Aorta (tissue), 5 donors: ENCODE results near the gene LMBR1. TPM values are rescaled to one million over a fixed set of nuclear protein-coding genes. Genes with fewer than 3 reads are reported as not detected.
A peak's percentile ranks its signal among the peaks of the same experiment; 100 is the strongest.

Experiments used
- ATAC-seq: fragments of 200-7000 bp; cut with Tn5 transposase; one replicate; pipeline ENCODE4 v1.9.1; 2022; ENCODE audit warnings: moderate library complexity; ENCODE audit not compliant: low FRiP score
- DNase-seq, 2 donors: peaks; one replicate each; pipeline ENCODE4 v3.0.0-alpha.2; 2020
- H3K27ac ChIP-seq, 2 donors: one replicate each; pipeline ENCODE4 v1.5.1; 2013; ENCODE audit warnings: low read length in 2 of 2, mild to moderate bottlenecking in 2 of 2, moderate library complexity in 2 of 2, control low read depth in 1 of 2, inconsistent platforms in 1 of 2, low read depth in 1 of 2
- H3K27me3 ChIP-seq, 2 donors: one replicate each; pipeline ENCODE4 v1.6.1; 2013; ENCODE audit warnings: control low read depth in 1 of 2, low read length in 1 of 2, mild to moderate bottlenecking in 1 of 2, moderate library complexity in 1 of 2; ENCODE audit not compliant: insufficient read depth in 2 of 2, control insufficient read depth in 1 of 2
- H3K36me3 ChIP-seq, 2 donors: one replicate each; pipeline ENCODE4 v1.6.1; 2013; ENCODE audit warnings: control low read depth in 1 of 2, low read length in 1 of 2, mild to moderate bottlenecking in 1 of 2; ENCODE audit not compliant: insufficient read depth in 2 of 2, control insufficient read depth in 1 of 2
- H3K4me1 ChIP-seq, 2 donors: one replicate each; pipeline ENCODE4 v1.6.1; 2013; ENCODE audit warnings: low read length in 2 of 2, control low read depth in 1 of 2, mild to moderate bottlenecking in 1 of 2, moderate library complexity in 1 of 2; ENCODE audit not compliant: insufficient read depth in 2 of 2, control insufficient read depth in 1 of 2
- H3K4me3 ChIP-seq, 2 donors: one replicate each; pipeline ENCODE4 v1.5.1; 2013; ENCODE audit warnings: low read length in 2 of 2, control low read depth in 1 of 2, mild to moderate bottlenecking in 1 of 2
- H3K9me3 ChIP-seq: one replicate; pipeline ENCODE4 v1.6.1; 2013; ENCODE audit warnings: mild to moderate bottlenecking, low read length; ENCODE audit not compliant: control insufficient read depth
- WGBS, 2 donors: extraction: QIAGEN DNeasy Blood & Tissue Kit; methylation state at CpG; one replicate each; pipeline ENCODE4 v1.1.7; 2013; 5-methylcytosine and 5-hydroxymethylcytosine counted together
- intact Hi-C, 2 donors: fragments of 100-400 bp; cut with DNase I; formaldehyde crosslinking; loops; one replicate each; pipeline versions ENCODE4 v1.14.2 to v1.15.0; 2022
- polyA plus RNA-seq, 2 donors: library from polyadenylated mRNA; stranded (reverse); fragments of 200-250 nt; gene quantifications; one replicate each; pipeline ENCODE4 v1.2.3, GENCODE V29; 2013
- total RNA-seq, 2 donors: library from RNA; stranded (reverse); fragmentation: NEBNext Ultra II Directional; extraction: Animal tissue kit (Norgen Biotek cat#: 25700); gene quantifications; one replicate each; pipeline ENCODE4 v1.2.1, GENCODE V29; 2021
- donor health status: healthy with polysubstance abuse.
- donor health status: Bipolar disorder and iron deficiency.
- donor health status: DM: no; HTN: no; CAD: no.
- donor health status: DM: no; HTN: no; CAD: no.
- donor health status: DM: yes; HTN: yes; CAD: no.

LMBR1 gene
- total and polyA plus RNA-seq, 4 donors: 9.5 to 63.8 (median 36.5) TPM

- H3K27ac ChIP-seq: no peak overlapping the region
- H3K4me1 ChIP-seq: no peaks in the 10 kb centered on the region
- 82 to 83% methylated on average over 5 of the region's 5 CpGs for WGBS, 2 donors
- H3K4me3 ChIP-seq: no peak overlapping the region
- H3K27me3 ChIP-seq: no peaks in the 10 kb centered on the region
- ATAC-seq (no peak), DNase-seq (no peak)
- intact Hi-C loops: loop anchor here in 1 of 2 donors (5.0 kb wide), 1 partner anchor 381 kb away; no protein-coding TSS in a partner anchor
- no peaks in the 10 kb centered on the region for H3K9me3 ChIP-seq
- H3K36me3 ChIP-seq: no peaks in the 10 kb centered on the region
Observed at GRCh38 chr7:156896388-156897022, 3.5 kb upstream of the LMBR1 start.

DNA sequence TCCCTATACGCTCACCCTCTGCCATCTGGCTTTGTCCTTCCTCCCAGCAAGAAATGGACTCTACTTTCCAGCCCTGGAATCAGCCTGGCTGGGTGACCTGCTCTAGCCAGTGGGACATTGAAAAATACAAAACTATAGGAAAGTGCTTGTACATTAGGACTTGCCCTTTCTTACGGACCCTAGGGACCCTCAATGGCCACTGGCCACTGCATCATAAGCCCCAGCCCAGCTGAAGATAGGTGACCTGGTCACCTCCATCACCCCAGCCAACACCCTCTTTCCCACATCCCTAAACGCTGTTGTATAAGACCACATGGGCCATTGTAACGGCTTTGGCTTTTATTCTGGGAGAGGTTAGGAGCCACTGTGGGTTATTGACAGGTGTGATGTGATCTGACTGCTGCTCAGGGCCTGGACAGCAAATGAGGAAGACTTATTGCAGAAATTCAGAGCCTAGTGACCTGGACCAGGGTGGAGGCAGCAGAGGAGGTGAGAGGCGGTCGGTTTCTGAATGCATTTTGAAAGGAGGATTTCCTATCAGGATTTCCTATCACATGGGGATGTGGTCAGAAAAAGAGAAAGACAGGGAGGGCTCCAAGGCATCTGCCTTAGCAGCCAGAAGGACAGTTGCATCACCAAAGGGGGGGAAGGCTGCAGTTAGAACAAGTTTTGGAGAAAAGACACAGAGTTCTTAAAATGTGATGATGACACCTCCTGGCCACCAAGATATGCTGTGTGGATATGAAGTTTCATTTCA is 2.2 kb upstream of the LMBR1 start:
- ATAC-seq (no peak), DNase-seq (no peak)
- H3K27ac ChIP-seq: no peak overlapping the region

DNA sequence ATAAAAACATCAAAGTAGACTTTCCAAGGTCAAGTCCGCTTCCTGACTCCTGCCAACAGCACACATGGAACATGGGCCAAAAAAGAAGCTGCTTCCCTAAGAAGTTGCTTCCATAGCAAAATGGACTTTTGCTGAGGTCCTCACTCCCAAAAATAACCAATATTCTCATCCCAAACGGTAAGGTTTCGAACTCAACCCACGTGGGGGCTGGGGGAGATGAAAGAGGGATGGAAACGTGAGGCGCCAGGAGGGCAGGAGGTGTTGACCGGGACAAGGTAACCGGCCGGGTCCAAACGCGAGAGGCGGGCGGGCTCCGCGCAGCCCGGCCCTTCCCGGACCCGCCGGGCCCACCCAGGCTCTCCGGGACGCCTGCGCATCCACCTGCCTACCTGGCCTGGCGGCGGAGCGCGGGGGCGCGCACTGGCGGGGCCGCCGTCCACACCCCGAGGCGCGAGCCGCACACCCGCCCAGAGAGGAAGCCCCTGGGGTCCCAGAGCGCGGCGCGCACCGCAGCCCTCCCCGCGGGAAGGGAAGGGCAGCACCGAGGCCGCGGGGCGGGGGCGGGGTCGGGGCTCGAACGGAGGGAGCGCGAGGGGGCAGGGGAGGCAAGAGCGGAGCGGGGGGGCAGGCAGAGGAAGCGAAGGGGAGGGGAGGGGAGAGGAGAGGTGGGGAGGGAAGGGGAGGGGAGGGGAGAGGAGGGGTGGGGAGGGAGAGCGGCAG is 742 bp downstream of the LMBR1 start:
- Histone ChIP-seq H3K4me1 (no peaks in the 10 kb centered on the region), H3K4me3 (peak overlapping the region; percentile 72 to 96), H3K27me3 (no peaks in the 10 kb centered on the region), H3K27ac (no peak overlapping the region), H3K36me3 (no peaks in the 10 kb centered on the region), H3K9me3 (no peaks in the 10 kb centered on the region)
- peak; percentile 31 for ATAC-seq
- WGBS, 2 donors: 1% methylated on average over 36 to 56 of the region's 57 CpGs
- intact Hi-C loops: loop anchor here in 1 of 2 donors (5.0 kb wide), 2 partner anchors 55 to 245 kb away; partner anchors contain the start of genes NOM1 and UBE3C
- peak; percentile 64 to 87 for DNase-seq

More for the DNA sequence above, 2.2 kb upstream of the LMBR1 start:
- WGBS, 2 donors: 91 to 92% methylated on average over 6 of the region's 6 CpGs
- no peaks in the 10 kb centered on the region for H3K27me3 ChIP-seq
- no peak overlapping the region for H3K4me3 ChIP-seq
- no peaks in the 10 kb centered on the region for H3K4me1 ChIP-seq
- H3K9me3 ChIP-seq: no peaks in the 10 kb centered on the region
- intact Hi-C loops: loop anchor here in 1 of 2 donors (5.0 kb wide), 1 partner anchor 382 kb away; no protein-coding TSS in a partner anchor
- no peaks in the 10 kb centered on the region for H3K36me3 ChIP-seq

GRCh38 chr7:156889746-156890145 is 3.2 kb downstream of the LMBR1 start:
- H3K9me3 ChIP-seq: no peaks in the 10 kb centered on the region
- WGBS, 2 donors: 93 to 97% methylated on average over 4 of the region's 4 CpGs
- no peaks in the 10 kb centered on the region for H3K27me3 ChIP-seq
- ATAC-seq (no peak), DNase-seq (no peak)
- no peak overlapping the region for H3K27ac ChIP-seq
- H3K4me1 ChIP-seq: no peaks in the 10 kb centered on the region
- intact Hi-C loops: loop anchor here in 1 of 2 donors (5.0 kb wide), 2 partner anchors 58 to 248 kb away; partner anchors contain the start of genes NOM1 and UBE3C
- H3K36me3 ChIP-seq: no peaks in the 10 kb centered on the region
- H3K4me3 ChIP-seq: no peak overlapping the region

DNA sequence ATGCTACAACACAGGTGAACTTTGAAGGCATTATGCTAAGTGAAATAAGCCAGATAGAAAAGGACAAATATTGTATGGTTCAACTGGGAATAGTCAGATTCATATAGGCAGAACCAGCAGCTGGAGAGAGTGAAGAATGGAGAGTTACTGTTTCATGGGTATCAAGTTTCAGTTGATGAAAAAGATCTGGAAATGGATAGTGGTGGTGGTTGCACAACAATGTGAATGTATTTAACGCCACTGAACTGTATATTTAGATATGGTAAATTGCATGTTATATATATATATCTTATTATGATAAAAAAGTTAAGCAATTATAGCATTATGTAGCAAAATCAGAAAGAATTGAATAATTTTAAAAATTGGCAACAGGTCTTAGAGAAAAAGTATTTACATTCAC is 3.9 kb downstream of the LMBR1 start:
- no peaks in the 10 kb centered on the region for H3K4me1 ChIP-seq
- H3K27ac ChIP-seq: no peak overlapping the region
- ATAC-seq (no peak), DNase-seq (no peak)
- H3K36me3 ChIP-seq: no peaks in the 10 kb centered on the region
- H3K9me3 ChIP-seq: no peaks in the 10 kb centered on the region
- no peak overlapping the region for H3K4me3 ChIP-seq
- intact Hi-C loops: no loop called here
- no peaks in the 10 kb centered on the region for H3K27me3 ChIP-seq
- 73 to 90% methylated on average over 1 of the region's 1 CpG for whole genome bisulfite sequencing, 2 donors

- H3K36me3 ChIP-seq: no peaks in the 10 kb centered on the region
- H3K27me3 ChIP-seq: no peaks in the 10 kb centered on the region
- H3K4me1 ChIP-seq: no peaks in the 10 kb centered on the region
- H3K4me3 ChIP-seq: no peak overlapping the region
- no peak overlapping the region for H3K27ac ChIP-seq
- DNase-seq: no peak
- H3K9me3 ChIP-seq: no peaks in the 10 kb centered on the region
- WGBS, 2 donors: 86 to 87% methylated on average over 6 of the region's 6 CpGs
- intact Hi-C loops: no loop called here
- ATAC-seq: no peak
Observed at GRCh38 chr7:156886020-156886795, 6.8 kb downstream of the LMBR1 start.

DNA sequence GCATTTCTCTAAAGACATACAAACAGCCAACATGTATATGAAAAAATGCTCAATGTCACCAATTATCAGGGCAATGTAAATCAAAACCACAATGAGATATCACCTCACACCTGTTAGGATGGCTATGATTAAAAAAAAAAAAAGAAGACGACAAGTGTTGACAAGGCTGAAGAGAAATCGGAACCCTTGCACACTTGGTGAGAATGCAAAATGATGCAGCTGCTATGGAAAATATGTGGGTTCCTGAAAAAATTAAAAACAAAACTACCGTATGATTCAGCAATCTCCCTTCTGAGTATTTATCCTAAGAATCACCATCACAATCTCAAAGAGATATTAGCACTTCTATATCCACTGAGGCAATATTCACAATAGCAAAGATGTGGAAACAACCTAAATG is 11.3 kb downstream of the LMBR1 start:
- Histone ChIP-seq H3K36me3 (no peaks in the 10 kb centered on the region), H3K4me3 (no peak overlapping the region), H3K4me1 (no peaks in the 10 kb centered on the region), H3K9me3 (no peaks in the 10 kb centered on the region), H3K27me3 (no peaks in the 10 kb centered on the region), H3K27ac (no peak overlapping the region)
- ATAC-seq (no peak), DNase-seq (no peak)
- WGBS, 2 donors: 87 to 90% methylated on average over 3 of the region's 3 CpGs
- intact Hi-C loops: no loop called here

DNA sequence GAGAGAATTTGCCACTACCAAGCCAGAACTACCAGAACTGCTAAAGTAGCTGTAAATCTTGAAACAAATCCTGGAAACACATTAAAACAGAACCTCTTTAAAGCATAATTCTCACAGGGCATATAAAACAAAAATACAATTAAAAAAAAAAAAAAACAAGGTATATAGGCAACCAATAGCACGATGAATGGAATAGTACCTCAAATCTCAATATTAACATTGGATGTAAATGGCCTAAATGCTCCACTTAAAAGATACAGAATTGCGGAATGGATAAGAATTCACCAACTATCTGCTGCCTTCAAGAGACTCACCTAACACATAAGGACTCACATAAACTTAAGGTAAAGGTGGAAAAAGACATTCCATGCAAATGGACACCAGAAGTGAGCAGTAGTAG is 17.2 kb downstream of the LMBR1 start:
- WGBS, 2 donors: 97 to 100% methylated on average over 2 of the region's 2 CpGs
- DNase-seq (no peak), ATAC-seq (no peak)
- Histone ChIP-seq H3K9me3 (no peaks in the 10 kb centered on the region), H3K27me3 (no peaks in the 10 kb centered on the region), H3K36me3 (no peaks in the 10 kb centered on the region), H3K27ac (no peak overlapping the region), H3K4me1 (no peaks in the 10 kb centered on the region), H3K4me3 (no peak overlapping the region)
- intact Hi-C loops: no loop called here
